Kidney (tissue), 14 donors: Measurements from ENCODE around the gene ACOXL. TPM values are rescaled to one million over a fixed set of nuclear protein-coding genes. Genes with fewer than 3 reads are reported as not detected.

Source experiments
- DNase-seq, 5 donors: peaks; one replicate each; pipeline ENCODE4 v3.0.0-alpha.2; 2013 to 2020
- FAIRE-seq: peaks from 2 replicates; lab custom pipeline; 2012; peaks lifted over from hg19 to GRCh38; lab: Jason Lieb, UNC
- H3K27ac ChIP-seq, 2 donors: one replicate each; pipeline ENCODE4 v1.7.0; 2013; ENCODE audit warnings: low read depth in 2 of 2, low read length in 2 of 2, inconsistent platforms in 1 of 2
- H3K27me3 ChIP-seq: one replicate; pipeline ENCODE4 v1.7.1; 2013; ENCODE audit warnings: low read length, inconsistent platforms; ENCODE audit not compliant: control insufficient read depth, insufficient read depth
- H3K36me3 ChIP-seq, 3 donors: one replicate each; pipeline versions ENCODE4 v1.7.0 to v1.7.1; 2013; ENCODE audit warnings: low read length in 3 of 3, control low read depth in 1 of 3, inconsistent platforms in 1 of 3; ENCODE audit not compliant: insufficient read depth in 3 of 3, control insufficient read depth in 2 of 3
- H3K4me1 ChIP-seq, 3 donors: one replicate each; pipeline versions ENCODE4 v1.7.0 to v1.7.1; 2013; ENCODE audit warnings: low read length in 3 of 3, inconsistent platforms in 1 of 3, low read depth in 1 of 3; ENCODE audit not compliant: control insufficient read depth in 2 of 3, insufficient read depth in 2 of 3
- H3K4me3 ChIP-seq, 3 donors: one replicate each; pipeline versions ENCODE4 v1.7.0 to v1.8.1; 2013; ENCODE audit warnings: low read length in 3 of 3, control low read depth in 1 of 3, inconsistent platforms in 1 of 3
- H3K9ac ChIP-seq, 3 donors: one replicate each; pipeline versions ENCODE4 v1.7.0 to v1.7.1; 2013; ENCODE audit warnings: low read length in 3 of 3, control low read depth in 1 of 3, inconsistent platforms in 1 of 3
- H3K9me3 ChIP-seq, 3 donors: one replicate each; pipeline versions ENCODE4 v1.7.0 to v1.7.1; 2013; ENCODE audit warnings: low read length in 3 of 3, control low read depth in 1 of 3, inconsistent platforms in 1 of 3; ENCODE audit not compliant: control insufficient read depth in 2 of 3, insufficient read depth in 1 of 3
- intact Hi-C: fragments of 100-400 bp; cut with DNase I; formaldehyde crosslinking; loops from one replicate; pipeline ENCODE4 v1.11.1; 2022
- polyA plus RNA-seq: library from polyadenylated mRNA; stranded (reverse); fragments of 350-450 nt; fragmentation: Illumina TruSeq; extraction: RNeasy Lipid Tissue Mini Kit (QIAGEN cat#74804); gene quantifications from one replicate; pipeline ENCODE4 v1.2.3, GENCODE V29; 2014; ENCODE audit warnings: low read depth, low replicate concordance; ENCODE audit not compliant: insufficient read depth
- total RNA-seq: library from RNA; stranded (reverse); fragmentation: NEBNext Ultra II Directional; extraction: Animal tissue kit (Norgen Biotek cat#: 25700); gene quantifications from one replicate; pipeline ENCODE4 v1.2.1, GENCODE V29; 2021
- TF ChIP-seq, protein P1 (sequence below): IDR thresholded peaks from 3 replicates; pipeline ENCODE4 v1.5.1; 2012; ENCODE audit warnings: mild to moderate bottlenecking, moderate library complexity, borderline replicate concordance; ENCODE audit not compliant: insufficient read depth; ENCODE audit errors: extremely low read depth
- donor health status: control.
- donor health status: control.
- donor health status: control.
- donor health status: control.
- donor health status: control.
- donor health status: DM: yes; HTN: yes; CAD: no.
- donor health status: Normal renal cell carcinoma (clear cell type).

The ACOXL gene
- total and polyA plus RNA-seq, 2 donors from 2014 or later = 2.0 TPM; not detected in 1

DNA sequence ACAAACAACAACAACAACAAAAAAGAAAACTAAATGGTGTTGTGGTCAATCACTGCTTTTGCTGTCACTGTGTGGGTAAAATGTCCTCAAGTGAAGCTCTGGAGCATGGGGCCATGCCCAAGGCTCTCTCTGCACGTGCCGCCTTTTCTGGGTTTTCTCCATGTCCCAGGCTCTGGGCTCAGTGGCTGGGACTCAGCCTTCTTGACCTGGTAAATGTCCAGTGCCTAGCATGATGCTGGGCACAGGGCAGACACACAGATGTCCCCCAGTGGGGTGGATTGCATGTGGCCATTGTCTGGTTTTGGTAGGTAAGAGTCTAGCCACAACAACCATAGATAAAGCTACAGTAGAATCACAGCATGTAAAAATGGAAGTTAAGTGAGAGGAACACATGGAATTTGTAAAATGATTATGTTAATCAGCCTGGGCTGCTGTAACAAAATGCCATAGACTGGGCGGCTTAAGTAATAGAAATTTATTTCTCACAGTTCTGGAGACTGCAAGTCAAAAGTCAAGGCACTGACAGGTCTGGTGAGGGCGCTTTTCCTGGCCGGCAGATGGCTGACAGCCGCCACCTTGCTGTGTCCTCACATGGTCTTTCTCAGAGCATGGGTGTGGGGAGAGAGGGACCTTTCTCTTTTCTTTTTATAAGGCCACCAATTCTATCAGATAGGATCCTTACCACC, 174.4 kb downstream of the ACOXL start:
- no peak overlapping the region for H3K27ac ChIP-seq
- no peak overlapping the region for H3K4me3 ChIP-seq
- TF ChIP-seq, protein P1, sequence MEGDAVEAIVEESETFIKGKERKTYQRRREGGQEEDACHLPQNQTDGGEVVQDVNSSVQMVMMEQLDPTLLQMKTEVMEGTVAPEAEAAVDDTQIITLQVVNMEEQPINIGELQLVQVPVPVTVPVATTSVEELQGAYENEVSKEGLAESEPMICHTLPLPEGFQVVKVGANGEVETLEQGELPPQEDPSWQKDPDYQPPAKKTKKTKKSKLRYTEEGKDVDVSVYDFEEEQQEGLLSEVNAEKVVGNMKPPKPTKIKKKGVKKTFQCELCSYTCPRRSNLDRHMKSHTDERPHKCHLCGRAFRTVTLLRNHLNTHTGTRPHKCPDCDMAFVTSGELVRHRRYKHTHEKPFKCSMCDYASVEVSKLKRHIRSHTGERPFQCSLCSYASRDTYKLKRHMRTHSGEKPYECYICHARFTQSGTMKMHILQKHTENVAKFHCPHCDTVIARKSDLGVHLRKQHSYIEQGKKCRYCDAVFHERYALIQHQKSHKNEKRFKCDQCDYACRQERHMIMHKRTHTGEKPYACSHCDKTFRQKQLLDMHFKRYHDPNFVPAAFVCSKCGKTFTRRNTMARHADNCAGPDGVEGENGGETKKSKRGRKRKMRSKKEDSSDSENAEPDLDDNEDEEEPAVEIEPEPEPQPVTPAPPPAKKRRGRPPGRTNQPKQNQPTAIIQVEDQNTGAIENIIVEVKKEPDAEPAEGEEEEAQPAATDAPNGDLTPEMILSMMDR = no peak
- H3K4me1 ChIP-seq = no peaks in the 10 kb centered on the region
- H3K9ac ChIP-seq = no peak overlapping the region
- FAIRE-seq (no peak), DNase-seq (no peak)
- H3K9me3 ChIP-seq = no peaks in the 10 kb centered on the region
- intact Hi-C loops = no loop called here
- no peaks in the 10 kb centered on the region for H3K36me3 ChIP-seq
- no peaks in the 10 kb centered on the region for H3K27me3 ChIP-seq

DNA sequence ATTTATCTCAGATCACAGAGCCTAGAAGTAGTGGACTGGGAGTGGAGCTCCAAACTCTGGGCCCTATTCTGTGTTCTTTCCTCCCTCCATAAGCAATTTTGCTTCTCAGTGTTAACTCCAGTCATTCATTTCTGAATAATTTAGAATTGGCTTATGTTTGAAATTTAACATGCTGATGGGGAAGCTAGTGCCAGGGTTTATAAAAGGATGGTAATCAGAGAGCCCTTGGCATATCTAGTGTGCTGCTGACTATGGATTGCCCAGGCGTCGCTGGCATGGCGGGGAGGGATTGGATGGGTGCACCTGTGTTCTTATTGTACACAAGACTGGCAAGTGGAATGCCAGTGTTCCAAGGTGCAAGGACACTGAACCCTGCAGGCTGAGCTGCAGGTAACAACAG, 177.1 kb downstream of the ACOXL start:
- DNase-seq (no peak), FAIRE-seq (no peak)

DNA sequence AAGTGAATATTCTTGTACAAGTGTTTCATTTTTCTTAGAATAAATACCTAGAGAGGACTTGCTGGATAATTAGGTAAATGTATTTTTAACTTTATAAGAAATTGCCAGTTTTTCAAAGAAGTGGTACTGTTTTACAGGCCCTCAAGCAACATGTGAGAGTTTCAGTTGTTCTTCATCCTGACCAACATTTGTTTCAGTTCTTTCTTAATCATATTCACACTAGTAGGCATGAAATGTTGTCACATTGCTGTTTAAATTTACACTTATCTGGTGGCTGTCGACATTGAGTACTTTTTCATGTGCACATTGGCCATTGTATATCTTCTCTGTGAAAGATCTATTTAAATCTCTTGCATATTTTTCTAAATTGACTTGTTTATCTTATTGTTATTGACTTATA, 178.1 kb downstream of the ACOXL start:
- no peak for DNase-seq
- no peaks in the 10 kb centered on the region for H3K9me3 ChIP-seq
- TF ChIP-seq, protein P1 = no peak
- no peak for FAIRE-seq
- H3K27me3 ChIP-seq = no peaks in the 10 kb centered on the region
- H3K36me3 ChIP-seq = no peaks in the 10 kb centered on the region
- H3K4me3 ChIP-seq = no peak overlapping the region
- H3K4me1 ChIP-seq = no peaks in the 10 kb centered on the region
- no peak overlapping the region for H3K9ac ChIP-seq
- intact Hi-C loops = no loop called here
- no peak overlapping the region for H3K27ac ChIP-seq

More for the DNA sequence above, 177.1 kb downstream of the ACOXL start:
- no peak overlapping the region for H3K9ac ChIP-seq
- intact Hi-C loops = no loop called here
- H3K27me3 ChIP-seq = no peaks in the 10 kb centered on the region
- H3K4me3 ChIP-seq = no peak overlapping the region
- H3K9me3 ChIP-seq = no peaks in the 10 kb centered on the region
- TF ChIP-seq, protein P1 = no peak
- H3K4me1 ChIP-seq = no peaks in the 10 kb centered on the region
- no peak overlapping the region for H3K27ac ChIP-seq
- no peaks in the 10 kb centered on the region for H3K36me3 ChIP-seq

DNA sequence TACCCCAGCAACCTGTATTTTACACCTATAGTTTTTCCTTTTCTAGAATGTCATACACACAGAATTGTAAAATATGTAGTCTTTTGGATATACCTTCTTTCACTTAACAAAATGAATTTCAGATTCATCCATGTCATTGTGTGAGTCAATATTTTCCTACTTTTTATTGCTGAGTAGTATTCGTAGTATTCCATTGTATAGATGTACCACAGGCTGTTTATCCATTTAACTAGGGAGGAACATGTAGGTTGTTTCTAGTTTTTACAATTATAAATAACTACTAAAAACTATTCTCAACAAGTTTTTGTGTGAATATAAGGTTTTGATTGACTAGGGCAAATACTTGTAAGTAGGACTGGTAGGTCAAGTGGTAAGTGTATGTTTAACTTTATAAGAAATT, 187.4 kb downstream of the ACOXL start:
- intact Hi-C loops = no loop called here
- DNase-seq (no peak), FAIRE-seq (no peak)
- no peak overlapping the region for H3K27ac ChIP-seq
- TF ChIP-seq, protein P1 = no peak
- no peaks in the 10 kb centered on the region for H3K27me3 ChIP-seq
- H3K4me3 ChIP-seq = no peak overlapping the region
- no peaks in the 10 kb centered on the region for H3K9me3 ChIP-seq
- no peaks in the 10 kb centered on the region for H3K4me1 ChIP-seq
- H3K36me3 ChIP-seq = no peaks in the 10 kb centered on the region
- no peak overlapping the region for H3K9ac ChIP-seq
